Measurements from ENCODE around the gene DNAJC13. TPM values are rescaled to one million over a fixed set of nuclear protein-coding genes. Genes with fewer than 3 reads are reported as not detected.
"Not testable (repeated sequence)": the region's sequence is repeated elsewhere in the genome, so short reads cannot be mapped to it uniquely, and the experiment has no call there.

DNAJC13 gene
- total and polyA plus RNA-seq, 10 donors = 5.6 to 78.4 (median 51.2) TPM

GRCh38 chr3:132382267-132382666 is 35.0 kb upstream of the DNAJC13 start:
- DNase-seq = no peak
- Histone ChIP-seq H3K27ac (no peak overlapping the region), H3K36me3 (no peaks in the 10 kb centered on the region), H3K4me1 (no peaks in the 10 kb centered on the region), H3K27me3 (replicated peaks in 1 of 7) (peaks cover 0 to 35% (median 0%) of the 10 kb centered on the region in 7 donors), H3K9me3 (peaks cover 0 to 5% (median 0%) of the 10 kb centered on the region in 8 donors), H3K4me3 (no peak overlapping the region)
- no peak for TF ChIP-seq CTCF (IDR thresholded peaks at IDR 0.05 in 8 of 11, conservative IDR thresholded peaks at IDR 0.05 in 3 of 11)
- no peak for TF ChIP-seq POLR2AphosphoS5 (IDR thresholded peaks at IDR 0.05)
- TF ChIP-seq POLR2A (IDR thresholded peaks at IDR 0.05) = no peak
- intact Hi-C loops (cut with DNase I; ENCODE audit: low total_unique reads) = no loop called here
- 38 to 82% (median 64%) methylated on average over 4 of the region's 4 CpGs for WGBS, 5 donors

- Histone ChIP-seq H3K27ac (no peak overlapping the region), H3K27me3 (replicated peaks in 1 of 7) (peaks cover 0 to 30% (median 0%) of the 10 kb centered on the region in 7 donors), H3K4me1 (no peaks in the 10 kb centered on the region), H3K36me3 (no peaks in the 10 kb centered on the region), H3K9me3 (peaks cover 0 to 5% (median 0%) of the 10 kb centered on the region in 8 donors), H3K4me3 (no peak overlapping the region)
- no peak for DNase-seq
- intact Hi-C loops (cut with DNase I; ENCODE audit: low total_unique reads) = no loop called here
- TF ChIP-seq POLR2AphosphoS5 (IDR thresholded peaks at IDR 0.05) = no peak
- no peak for TF ChIP-seq CTCF (IDR thresholded peaks at IDR 0.05 in 8 of 11, conservative IDR thresholded peaks at IDR 0.05 in 3 of 11)
- TF ChIP-seq POLR2A (IDR thresholded peaks at IDR 0.05) = no peak
Observed at GRCh38 chr3:132382688-132383194, 34.6 kb upstream of the DNAJC13 start.

GRCh38 chr3:132386259-132386658 is 31.0 kb upstream of the DNAJC13 start:
- no peaks in the 10 kb centered on the region for H3K36me3 ChIP-seq
- no peak for DNase-seq
- TF ChIP-seq POLR2AphosphoS5 (IDR thresholded peaks at IDR 0.05) (no peak), POLR2A (IDR thresholded peaks at IDR 0.05) (no peak), CTCF (IDR thresholded peaks at IDR 0.05 in 8 of 11, conservative IDR thresholded peaks at IDR 0.05 in 3 of 11) (no peak)
- H3K4me3 ChIP-seq = no peak overlapping the region
- 70 to 95% (median 90%) methylated on average over 8 of the region's 8 CpGs for WGBS, 5 donors
- H3K4me1 ChIP-seq = no peaks in the 10 kb centered on the region
- no peak overlapping the region for H3K27ac ChIP-seq
- H3K27me3 ChIP-seq (replicated peaks in 1 of 7) = peaks cover 0 to 13% (median 0%) of the 10 kb centered on the region in 7 donors
- intact Hi-C loops (cut with DNase I; ENCODE audit: low total_unique reads) = no loop called here
- H3K9me3 ChIP-seq = peaks cover 0 to 5% (median 0%) of the 10 kb centered on the region in 8 donors

GRCh38 chr3:132392675-132393074 is 24.6 kb upstream of the DNAJC13 start:
- H3K27me3 ChIP-seq (replicated peaks in 1 of 7); DNase-seq; H3K9me3 ChIP-seq; intact Hi-C loops (cut with DNase I; ENCODE audit: low total_unique reads); H3K4me3 ChIP-seq; H3K36me3 ChIP-seq; H3K27ac ChIP-seq; H3K4me1 ChIP-seq: not testable (repeated sequence)
- 60 to 73% (median 62%) methylated on average over 1 of the region's 1 CpG for WGBS, 5 donors

- WGBS, 5 donors = 45 to 68% (median 62%) methylated on average over 2 of the region's 2 CpGs
- intact Hi-C loops (cut with DNase I; ENCODE audit: low total_unique reads) = no loop called here
- TF ChIP-seq POLR2A (IDR thresholded peaks at IDR 0.05) (no peak), CTCF (IDR thresholded peaks at IDR 0.05 in 8 of 11, conservative IDR thresholded peaks at IDR 0.05 in 3 of 11) (no peak), POLR2AphosphoS5 (IDR thresholded peaks at IDR 0.05) (peak in 1 of 3 donors; percentile 63)
Observed at GRCh38 chr3:132394320-132394719, 23.0 kb upstream of the DNAJC13 start.

More at GRCh38 chr3:132394320-132394719, 23.0 kb upstream of the DNAJC13 start:
- H3K27me3 ChIP-seq (replicated peaks in 1 of 7) = no peaks in the 10 kb centered on the region
- DNase-seq = no peak
- H3K4me1 ChIP-seq = no peaks in the 10 kb centered on the region
- peak overlapping the region in 2 of 8 donors; percentile 50 to 56 for H3K27ac ChIP-seq
- H3K4me3 ChIP-seq = no peak overlapping the region
- H3K36me3 ChIP-seq = no peaks in the 10 kb centered on the region
- peaks cover 0 to 10% (median 3%) of the 10 kb centered on the region in 8 donors for H3K9me3 ChIP-seq
